ENCODE results near the gene CYP24A1.

CYP24A1 gene

DNA sequence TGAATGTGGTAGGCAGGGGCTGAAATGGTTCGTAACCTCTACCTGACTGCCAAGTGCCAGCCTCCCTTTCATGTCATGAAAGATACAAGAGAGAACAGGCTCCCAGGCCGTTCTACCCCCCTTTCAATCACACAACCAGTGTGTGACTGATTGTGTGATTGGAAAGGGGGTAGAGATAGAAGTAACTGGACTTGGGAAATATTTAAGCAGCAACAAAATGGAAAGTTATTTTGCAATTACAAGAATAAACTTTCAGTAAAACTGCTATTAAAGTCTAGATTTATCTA, 20.8 kb downstream of the CYP24A1 start:
- Histone ChIP-seq H3K4me3 (ENCODE audit: low read length) (no peak overlapping the region), H3K27me3 (ENCODE audit: insufficient read depth, low read length) (peaks cover 9% of the 10 kb centered on the region), H3K9me3 (ENCODE audit: low read length) (peaks cover 2% of the 10 kb centered on the region), H3K4me1 (ENCODE audit: insufficient read depth, low read length) (peaks cover 3% of the 10 kb centered on the region), H3K36me3 (ENCODE audit: insufficient read depth, low read length) (no peaks in the 10 kb centered on the region), H2AFZ (ENCODE audit: low read depth, low read length) (no peak overlapping the region)

DNA sequence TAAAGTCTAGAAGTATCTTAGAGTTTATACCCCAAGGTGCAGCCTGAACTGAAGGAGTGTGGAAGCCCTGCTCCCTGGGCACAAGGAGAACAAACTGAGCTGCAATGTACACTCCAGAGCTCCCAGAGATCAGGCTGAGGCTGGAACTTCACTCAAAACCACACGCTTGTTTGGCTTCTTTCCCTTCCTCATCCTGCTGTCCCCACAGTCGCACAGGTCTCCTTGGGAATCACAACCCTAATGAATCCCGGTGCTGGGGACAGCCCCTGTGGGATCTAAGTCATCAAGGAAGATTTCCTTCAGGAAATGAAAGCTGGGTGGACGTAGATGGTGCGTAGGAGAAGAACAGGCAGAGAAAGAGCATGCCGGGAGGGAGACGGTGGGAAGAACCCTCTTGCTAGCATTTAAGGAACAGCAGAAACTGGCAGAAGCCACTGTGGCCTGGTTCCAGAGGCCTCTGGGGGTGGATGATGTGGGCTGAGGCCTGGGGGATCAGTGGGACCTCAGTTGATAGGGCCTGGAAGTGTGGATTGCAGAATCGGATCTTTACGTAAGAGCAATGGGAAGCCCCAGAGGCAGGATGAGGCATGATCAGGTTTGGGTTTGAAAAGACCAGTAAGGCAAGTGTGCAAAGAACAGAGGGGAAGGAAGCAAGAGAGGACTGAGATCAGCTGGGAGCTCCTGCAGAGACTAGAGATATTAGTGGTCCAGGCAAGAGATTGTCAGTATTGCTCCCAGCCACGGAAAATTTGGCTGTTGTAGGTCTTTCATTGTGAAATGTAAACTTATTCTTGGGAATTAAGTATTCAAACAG, 21.4 kb downstream of the CYP24A1 start:
- Histone ChIP-seq H3K4me3 (ENCODE audit: low read length) (no peak overlapping the region), H2AFZ (ENCODE audit: low read depth, low read length) (no peak overlapping the region), H3K4me1 (ENCODE audit: insufficient read depth, low read length) (peaks cover 3% of the 10 kb centered on the region), H3K36me3 (ENCODE audit: insufficient read depth, low read length) (no peaks in the 10 kb centered on the region), H3K9me3 (ENCODE audit: low read length) (peaks cover 2% of the 10 kb centered on the region), H3K27me3 (ENCODE audit: insufficient read depth, low read length) (peaks cover 8% of the 10 kb centered on the region)

DNA sequence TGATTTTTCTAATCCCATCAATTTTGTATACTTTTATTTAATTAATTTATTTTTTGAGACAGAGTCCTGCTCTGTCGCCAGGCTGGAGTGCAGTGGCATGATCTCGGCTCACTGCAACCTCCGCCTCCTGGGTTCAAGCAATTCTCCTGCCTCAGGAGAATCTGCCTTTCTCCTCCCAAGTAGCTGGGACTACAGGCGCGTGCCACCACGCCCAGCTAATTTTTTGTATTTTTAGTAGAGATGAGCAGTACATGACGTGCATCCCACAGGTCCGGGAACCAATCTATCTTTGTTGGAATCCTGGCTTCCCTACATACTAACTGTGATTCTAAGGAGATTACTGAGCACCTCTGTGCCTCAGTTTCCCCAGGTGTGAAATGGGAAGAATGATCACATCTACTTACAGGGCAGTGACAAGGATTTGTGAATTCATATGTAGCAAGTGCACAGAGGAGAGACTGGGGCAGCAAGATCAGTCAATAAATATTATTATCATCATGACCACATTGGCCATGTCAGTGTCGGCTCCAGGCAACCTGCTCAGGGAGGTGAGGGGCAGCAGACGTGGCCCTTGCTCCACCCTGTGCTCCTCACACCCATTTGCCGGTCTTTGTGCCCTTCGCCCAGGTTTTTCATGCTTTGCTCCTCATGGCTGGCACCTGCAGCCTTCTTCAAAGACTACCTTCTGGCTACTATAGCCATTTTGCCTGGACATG, 22.1 kb downstream of the CYP24A1 start:
- Histone ChIP-seq H3K4me3 (ENCODE audit: low read length) (no peak overlapping the region), H2AFZ (ENCODE audit: low read depth, low read length) (no peak overlapping the region), H3K27me3 (ENCODE audit: insufficient read depth, low read length) (peaks cover 7% of the 10 kb centered on the region), H3K36me3 (ENCODE audit: insufficient read depth, low read length) (no peaks in the 10 kb centered on the region), H3K4me1 (ENCODE audit: insufficient read depth, low read length) (peaks cover 3% of the 10 kb centered on the region), H3K9me3 (ENCODE audit: low read length) (peaks cover 2% of the 10 kb centered on the region)

DNA sequence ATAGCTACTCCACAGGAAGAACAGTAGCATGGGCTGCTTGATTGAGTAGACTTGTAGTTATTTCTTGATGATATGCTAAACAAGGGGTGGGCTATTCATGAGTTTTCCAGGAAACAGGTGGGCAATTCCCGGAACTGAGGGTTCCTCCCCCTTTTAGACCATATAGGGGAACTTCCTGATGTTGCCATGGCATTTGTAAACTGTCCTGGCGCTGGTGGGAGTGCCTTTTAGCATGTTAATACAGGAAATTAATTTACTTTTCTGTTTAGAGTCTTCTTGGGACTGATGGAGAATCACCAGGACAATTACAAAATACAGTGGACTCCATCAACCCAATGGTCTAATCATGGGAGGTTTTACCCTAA, 22.7 kb downstream of the CYP24A1 start:
- H3K27me3 ChIP-seq (ENCODE audit: insufficient read depth, low read length), result peaks cover 8% of the 10 kb centered on the region
- peaks cover 2% of the 10 kb centered on the region for H3K9me3 ChIP-seq (ENCODE audit: low read length)
- no peak overlapping the region for H2AFZ ChIP-seq (ENCODE audit: low read depth, low read length)
- no peaks in the 10 kb centered on the region for H3K36me3 ChIP-seq (ENCODE audit: insufficient read depth, low read length)
- peaks cover 3% of the 10 kb centered on the region for H3K4me1 ChIP-seq (ENCODE audit: insufficient read depth, low read length)
- no peak overlapping the region for H3K4me3 ChIP-seq (ENCODE audit: low read length)

DNA sequence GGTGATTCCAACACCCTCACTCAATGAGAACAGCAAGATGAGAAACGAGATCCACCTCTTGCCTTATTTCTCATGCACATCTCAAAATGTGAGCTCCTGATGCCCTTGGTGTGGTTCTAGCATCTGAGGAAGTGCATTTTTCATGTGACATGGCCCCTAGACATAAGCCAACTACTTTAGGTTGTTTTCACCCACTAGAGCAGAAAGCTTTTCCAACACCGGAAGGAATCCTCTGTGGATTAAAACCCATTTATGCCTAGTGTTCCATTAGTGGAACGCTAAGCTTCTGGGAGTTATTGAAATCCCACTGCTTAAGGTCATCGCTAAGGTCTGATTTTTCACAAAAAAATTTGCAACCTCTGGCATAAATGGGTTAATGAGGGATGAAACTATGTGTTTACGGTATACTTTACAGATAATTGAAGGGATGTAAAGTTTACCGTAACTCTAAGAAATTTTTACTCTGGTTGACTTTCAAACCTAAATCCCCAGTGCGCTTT, 24.0 kb downstream of the CYP24A1 start:
- Histone ChIP-seq H3K36me3 (ENCODE audit: insufficient read depth, low read length) (no peaks in the 10 kb centered on the region), H3K9me3 (ENCODE audit: low read length) (peaks cover 2% of the 10 kb centered on the region), H3K4me3 (ENCODE audit: low read length) (no peak overlapping the region), H3K4me1 (ENCODE audit: insufficient read depth, low read length) (peaks cover 3% of the 10 kb centered on the region), H2AFZ (ENCODE audit: low read depth, low read length) (no peak overlapping the region), H3K27me3 (ENCODE audit: insufficient read depth, low read length) (peaks cover 8% of the 10 kb centered on the region)

DNA sequence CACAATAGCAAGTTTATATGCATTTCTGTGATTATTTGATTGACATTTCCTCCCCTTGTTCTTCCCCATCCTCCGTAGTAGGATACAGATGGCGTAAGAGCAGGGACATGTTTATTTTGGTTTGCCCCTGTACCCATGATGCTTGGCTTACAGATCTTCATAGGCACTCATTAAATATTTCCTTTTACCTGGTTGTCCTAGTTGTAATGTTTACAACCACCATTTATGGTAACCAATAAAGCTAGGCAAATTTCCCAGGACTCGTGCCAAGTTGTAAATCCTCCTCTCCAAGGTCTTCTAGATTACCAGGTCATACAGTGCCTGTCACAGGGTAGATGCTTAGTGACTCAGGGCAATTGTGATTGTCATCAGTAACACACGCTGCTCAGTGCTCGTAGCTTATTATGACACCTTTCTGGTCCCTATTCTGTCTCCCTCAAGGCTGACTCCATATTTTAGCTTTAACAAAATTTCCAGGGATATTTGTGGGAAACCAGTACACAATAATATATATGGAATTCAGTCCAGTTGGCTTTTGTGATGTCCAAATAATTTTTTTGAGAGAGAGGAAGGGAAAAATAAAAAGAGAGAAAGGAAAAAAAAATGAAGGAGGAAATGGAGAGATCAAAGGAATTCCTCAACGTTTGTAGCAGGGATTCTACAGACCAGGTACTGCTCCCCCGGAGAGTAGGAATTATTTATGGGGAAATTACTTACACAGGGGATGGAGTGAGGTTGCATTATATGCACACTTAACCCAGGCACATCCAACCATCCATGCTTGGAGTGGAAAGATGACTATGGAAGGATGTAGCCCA, 24.6 kb downstream of the CYP24A1 start:
- Histone ChIP-seq H3K27me3 (ENCODE audit: insufficient read depth, low read length) (peaks cover 6% of the 10 kb centered on the region), H2AFZ (ENCODE audit: low read depth, low read length) (no peak overlapping the region), H3K9me3 (ENCODE audit: low read length) (peaks cover 2% of the 10 kb centered on the region), H3K4me3 (ENCODE audit: low read length) (no peak overlapping the region), H3K4me1 (ENCODE audit: insufficient read depth, low read length) (peaks cover 3% of the 10 kb centered on the region), H3K36me3 (ENCODE audit: insufficient read depth, low read length) (no peaks in the 10 kb centered on the region)

DNA sequence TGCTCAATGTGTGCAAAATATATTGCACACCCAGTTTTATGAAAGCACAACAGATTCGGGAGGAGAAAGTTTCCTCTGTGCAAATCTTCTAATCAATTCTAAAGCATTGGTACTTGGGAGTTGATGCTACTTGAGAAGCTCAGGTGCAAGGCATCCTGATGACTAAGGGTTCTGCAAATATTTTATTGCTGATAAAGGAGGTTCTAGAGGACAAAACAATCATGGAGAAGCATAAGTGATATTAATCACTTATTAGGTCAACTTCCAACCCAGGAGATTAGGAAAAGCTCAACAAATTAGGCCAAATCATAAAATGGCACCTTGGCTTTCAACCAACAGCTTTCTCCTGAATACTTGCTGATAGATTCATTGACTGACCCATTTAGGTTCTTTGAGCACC, 27.1 kb downstream of the CYP24A1 start:
- peaks cover under 1% of the 10 kb centered on the region for H3K9me3 ChIP-seq (ENCODE audit: low read length)
- H2AFZ ChIP-seq (ENCODE audit: low read depth, low read length), result no peak overlapping the region
- H3K27me3 ChIP-seq (ENCODE audit: insufficient read depth, low read length), result peaks cover 6% of the 10 kb centered on the region
- no peak overlapping the region for H3K4me3 ChIP-seq (ENCODE audit: low read length)
- peaks cover 3% of the 10 kb centered on the region for H3K4me1 ChIP-seq (ENCODE audit: insufficient read depth, low read length)
- no peaks in the 10 kb centered on the region for H3K36me3 ChIP-seq (ENCODE audit: insufficient read depth, low read length)

DNA sequence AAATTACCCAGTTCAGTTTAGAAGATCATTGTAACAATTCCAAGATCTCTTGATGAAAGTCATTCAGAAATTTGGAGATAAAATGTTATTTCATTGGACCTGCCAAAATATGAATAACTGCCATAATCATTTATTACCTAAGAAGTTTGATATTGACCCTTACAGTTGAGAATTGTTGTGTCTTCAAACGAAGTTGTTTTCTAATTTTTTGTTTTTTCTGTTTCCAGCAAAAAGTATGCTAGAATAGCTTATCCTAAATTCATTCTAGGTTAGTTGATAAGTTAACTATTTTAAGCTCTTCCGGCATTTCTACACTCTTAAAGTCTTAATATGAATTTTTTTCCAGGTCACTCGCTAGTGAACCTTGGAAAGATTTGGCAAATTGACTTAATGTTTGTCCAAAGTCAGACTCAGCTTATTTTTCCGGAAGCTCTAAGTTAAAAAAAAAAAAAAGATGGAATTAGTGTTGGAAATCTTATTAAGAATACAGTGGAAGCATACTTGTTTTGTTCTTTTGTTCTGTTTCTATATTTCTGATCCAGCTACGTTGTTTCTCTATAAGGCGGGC, 28.9 kb downstream of the CYP24A1 start:
- H3K9me3 ChIP-seq (ENCODE audit: low read length), result no peaks in the 10 kb centered on the region
- H3K36me3 ChIP-seq (ENCODE audit: insufficient read depth, low read length), result no peaks in the 10 kb centered on the region

DNA sequence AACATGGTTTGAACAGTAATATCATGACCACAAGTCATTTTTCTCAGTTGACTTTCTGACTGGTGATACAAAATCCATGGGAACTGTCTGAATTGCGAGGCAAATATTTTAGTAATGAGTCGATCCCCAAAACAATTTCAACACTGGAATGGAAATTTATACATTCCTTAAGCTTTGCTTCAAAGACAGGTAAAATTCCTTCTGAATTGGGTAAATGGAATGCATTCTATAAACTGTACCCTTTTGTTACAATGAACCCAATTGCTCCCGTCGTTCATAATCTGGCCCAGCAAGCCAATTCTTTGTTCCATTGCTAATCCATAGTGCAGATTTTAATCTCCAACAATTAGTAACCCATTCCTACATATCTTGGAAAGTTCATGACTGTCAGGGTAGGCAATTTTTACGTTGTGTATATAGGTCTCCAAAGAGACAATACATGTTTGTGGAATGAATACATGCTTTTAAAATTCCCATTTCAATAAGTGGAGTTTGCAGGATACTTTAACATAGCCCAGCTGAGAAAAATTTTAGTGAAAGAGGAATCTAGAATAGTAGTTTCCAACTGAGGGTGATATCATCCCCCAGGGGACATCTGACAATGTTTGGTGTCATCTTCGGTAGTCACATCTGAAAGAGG, 32.7 kb downstream of the CYP24A1 start:
- H3K9me3 ChIP-seq (ENCODE audit: low read length), result no peaks in the 10 kb centered on the region
- H3K27me3 ChIP-seq (ENCODE audit: insufficient read depth, low read length), result peaks cover 5% of the 10 kb centered on the region
- H3K4me3 ChIP-seq (ENCODE audit: low read length), result no peak overlapping the region
- H3K4me1 ChIP-seq (ENCODE audit: insufficient read depth, low read length), result no peaks in the 10 kb centered on the region
- no peaks in the 10 kb centered on the region for H3K36me3 ChIP-seq (ENCODE audit: insufficient read depth, low read length)
- no peak overlapping the region for H2AFZ ChIP-seq (ENCODE audit: low read depth, low read length)

More for the DNA sequence above, 28.9 kb downstream of the CYP24A1 start:
- H2AFZ ChIP-seq (ENCODE audit: low read depth, low read length), result no peak overlapping the region
- H3K27me3 ChIP-seq (ENCODE audit: insufficient read depth, low read length), result peaks cover 8% of the 10 kb centered on the region
- H3K4me3 ChIP-seq (ENCODE audit: low read length), result no peak overlapping the region
- no peaks in the 10 kb centered on the region for H3K4me1 ChIP-seq (ENCODE audit: insufficient read depth, low read length)

DNA sequence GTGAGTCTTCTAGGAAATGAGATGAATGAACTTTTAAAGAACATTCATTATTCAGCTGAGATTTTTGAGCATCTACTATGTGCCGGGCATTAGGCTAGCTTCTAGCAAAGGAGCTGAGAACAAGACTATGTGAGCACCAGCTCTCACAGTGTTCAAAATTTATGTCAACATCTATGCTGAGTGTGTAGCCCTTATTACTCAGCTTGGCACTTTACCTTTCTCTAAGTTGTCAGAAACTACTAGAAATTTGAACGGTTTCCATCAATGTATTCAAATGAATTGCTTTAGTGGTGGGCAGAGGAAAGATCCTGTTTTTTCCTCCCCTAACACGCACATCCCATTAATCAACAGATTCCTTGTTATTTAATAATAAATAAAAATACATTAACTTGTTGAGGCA, 33.3 kb downstream of the CYP24A1 start:
- H3K36me3 ChIP-seq (ENCODE audit: insufficient read depth, low read length), result no peaks in the 10 kb centered on the region
- no peaks in the 10 kb centered on the region for H3K9me3 ChIP-seq (ENCODE audit: low read length)
- no peak overlapping the region for H3K4me3 ChIP-seq (ENCODE audit: low read length)
- no peaks in the 10 kb centered on the region for H3K4me1 ChIP-seq (ENCODE audit: insufficient read depth, low read length)
- no peak overlapping the region for H2AFZ ChIP-seq (ENCODE audit: low read depth, low read length)
- H3K27me3 ChIP-seq (ENCODE audit: insufficient read depth, low read length), result peaks cover 5% of the 10 kb centered on the region

DNA sequence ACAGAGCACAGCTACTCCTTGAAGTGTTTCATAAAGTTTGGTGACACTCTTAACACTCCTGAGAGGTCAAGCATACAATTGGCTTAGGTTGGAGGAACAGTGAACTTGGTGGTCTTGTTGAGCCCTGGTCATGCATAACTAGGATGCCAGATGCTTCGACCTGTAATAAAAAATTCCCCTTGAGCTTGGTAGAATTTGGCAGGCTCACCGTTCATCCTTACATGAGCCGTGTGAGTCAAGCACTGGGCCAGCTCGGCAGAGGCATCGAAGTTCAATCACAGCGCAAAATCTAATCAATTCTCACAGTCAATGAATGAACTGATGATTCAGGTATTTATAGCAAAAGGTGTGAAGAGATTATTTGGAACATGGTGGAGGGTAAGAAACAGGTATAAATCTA, 33.7 kb downstream of the CYP24A1 start:
- H2AFZ ChIP-seq (ENCODE audit: low read depth, low read length), result no peak overlapping the region
- H3K27me3 ChIP-seq (ENCODE audit: insufficient read depth, low read length), result peaks cover 5% of the 10 kb centered on the region
- no peak overlapping the region for H3K4me3 ChIP-seq (ENCODE audit: low read length)
- H3K4me1 ChIP-seq (ENCODE audit: insufficient read depth, low read length), result no peaks in the 10 kb centered on the region
- H3K36me3 ChIP-seq (ENCODE audit: insufficient read depth, low read length), result no peaks in the 10 kb centered on the region
- H3K9me3 ChIP-seq (ENCODE audit: low read length), result no peaks in the 10 kb centered on the region

DNA sequence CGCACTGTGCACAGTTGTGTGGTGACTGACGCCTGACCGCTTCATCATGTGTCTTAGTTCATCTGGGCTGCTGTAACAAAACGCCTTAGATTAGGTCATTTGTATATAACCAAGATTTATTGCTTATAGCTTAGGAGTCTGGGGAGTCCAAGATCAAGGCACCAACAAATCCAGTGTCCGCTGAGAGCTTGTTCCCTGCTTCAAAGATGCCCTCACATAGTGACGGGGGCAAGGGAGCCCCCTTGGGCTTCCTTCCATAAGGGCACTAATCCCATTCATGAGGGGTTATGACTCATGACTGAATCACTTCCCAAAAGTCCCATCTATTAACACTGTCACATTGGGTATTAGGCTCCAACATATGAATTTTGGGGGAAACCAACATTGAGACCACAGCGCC, 34.6 kb downstream of the CYP24A1 start:
- Histone ChIP-seq H3K9me3 (ENCODE audit: low read length) (no peaks in the 10 kb centered on the region), H2AFZ (ENCODE audit: low read depth, low read length) (no peak overlapping the region), H3K36me3 (ENCODE audit: insufficient read depth, low read length) (no peaks in the 10 kb centered on the region), H3K4me3 (ENCODE audit: low read length) (no peak overlapping the region), H3K27me3 (ENCODE audit: insufficient read depth, low read length) (peaks cover 5% of the 10 kb centered on the region), H3K4me1 (ENCODE audit: insufficient read depth, low read length) (no peaks in the 10 kb centered on the region)

Measured in neuron (in vitro differentiated cells).